ENCODE measurements around the gene DTWD2.

The DTWD2 gene

GRCh38 chr5:118791926-118792734 is 196.2 kb downstream of the DTWD2 start:
- in situ Hi-C loops (cut with MboI; ENCODE audit: low sequenced_read_pairs): no loop called here

- in situ Hi-C loops (cut with MboI; ENCODE audit: low sequenced_read_pairs): no loop called here
Observed at GRCh38 chr5:118789366-118789765, 199.0 kb downstream of the DTWD2 start.

- in situ Hi-C loops (cut with MboI; ENCODE audit: low sequenced_read_pairs): no loop called here
Observed at GRCh38 chr5:118788351-118788750, 200.0 kb downstream of the DTWD2 start.
